AG09309 (cell line): ENCODE measurements around the gene MLF2.

Experiments used
- DNase-seq: peaks from one replicate; pipeline ENCODE4 v3.0.0-alpha.2; 2010; ENCODE audit warnings: low read depth
- H3K4me3 ChIP-seq: 2 replicates; pipeline ENCODE4 v1.5.1; 2011; ENCODE audit warnings: mild to moderate bottlenecking, low read depth, low read length, moderate library complexity; ENCODE audit not compliant: control insufficient read depth
- CTCF ChIP-seq: IDR thresholded peaks from 2 replicates; pipeline ENCODE4 v1.5.1; 2011; ENCODE audit warnings: mild to moderate bottlenecking, low read depth, low read length, inconsistent platforms; ENCODE audit not compliant: insufficient read depth, control insufficient read depth; ENCODE audit errors: missing control alignments

MLF2 gene

DNA sequence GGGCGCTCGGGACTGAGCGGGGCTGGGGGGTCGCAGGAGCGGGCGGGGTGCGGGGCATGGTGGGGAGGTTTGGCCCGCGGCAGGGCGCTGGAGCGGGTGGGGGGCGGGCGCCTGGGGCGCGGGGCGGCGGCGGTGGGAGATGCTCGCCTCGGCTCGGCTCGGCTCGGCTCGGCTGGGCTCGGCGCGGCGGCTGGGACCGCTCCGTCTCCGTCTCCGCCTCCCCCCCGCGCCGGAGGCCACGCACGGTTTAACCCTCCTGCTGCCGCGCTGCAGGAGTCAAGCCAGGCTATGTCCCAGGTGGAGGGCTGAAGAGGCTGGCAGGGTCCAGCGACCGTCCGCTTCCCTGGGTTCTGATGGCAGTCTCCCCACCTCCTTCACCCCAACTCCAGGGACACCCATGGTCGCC lies 52.3 kb downstream of the MLF2 start, which contains the start of gene PIANP:
Gene PIANP (minus strand): TSS at position 170 of the 406 bp plus-strand sequence. CDS start 2,754 bp downstream, outside the sequence.
- peak within 1 kb of the TSS; percentile 55 for H3K4me3 ChIP-seq
- TF ChIP-seq CTCF: no peak
- DNase-seq: no peak

GRCh38 chr12:6699989-6700645 lies 52.8 kb downstream of the MLF2 start:
- DNase-seq: no peak
- H3K4me3 ChIP-seq: peak overlapping the region; percentile 48
- no peak for TF ChIP-seq CTCF

- TF ChIP-seq CTCF: no peak
- H3K4me3 ChIP-seq: peak overlapping the region; percentile 48
Observed at GRCh38 chr12:6699259-6699988, 53.5 kb downstream of the MLF2 start.

DNA sequence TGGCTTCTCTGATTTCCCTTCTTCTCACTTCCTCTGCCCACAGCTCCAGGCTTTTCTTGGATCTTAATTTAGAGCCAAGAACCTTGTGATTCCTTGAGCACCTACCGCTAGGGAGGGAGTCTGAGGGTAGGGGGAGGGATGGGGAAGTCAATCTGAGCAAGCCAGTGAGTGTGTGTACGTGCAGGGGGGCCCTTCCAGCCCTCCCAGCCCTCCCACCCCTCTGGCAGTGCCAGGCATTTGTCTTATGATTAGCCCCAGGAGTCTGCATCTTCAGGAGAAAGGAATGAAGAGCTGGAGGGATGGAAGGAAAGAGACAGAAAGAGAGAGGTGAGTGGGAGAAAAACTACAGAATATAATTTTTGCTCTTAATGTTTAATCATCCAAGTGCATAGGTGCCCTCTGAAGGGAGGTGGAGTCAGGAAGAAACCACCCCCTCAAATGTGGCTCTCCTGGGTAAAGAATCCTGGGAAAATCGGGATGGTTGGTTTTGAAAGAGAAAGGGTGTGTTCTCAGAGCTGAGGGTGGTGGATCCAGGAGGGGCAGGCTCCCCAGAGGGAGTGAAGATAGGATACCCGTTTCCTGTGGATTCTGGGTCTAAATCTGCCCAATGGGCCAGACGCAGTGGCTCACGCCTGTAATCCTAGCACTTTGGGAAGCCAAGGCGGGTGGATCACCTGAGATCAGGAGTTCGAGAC lies 54.4 kb downstream of the MLF2 start:
- no peak overlapping the region for H3K4me3 ChIP-seq
- DNase-seq: no peak
- TF ChIP-seq CTCF: no peak

More at GRCh38 chr12:6699259-6699988, 53.5 kb downstream of the MLF2 start:
- DNase-seq: no peak
